ENCODE measurements around the gene SLC9A1. TPM values are rescaled to one million over a fixed set of nuclear protein-coding genes. Genes with fewer than 3 reads are reported as not detected.
"Not testable (repeated sequence)": the region's sequence is repeated elsewhere in the genome, so short reads cannot be mapped to it uniquely, and the experiment has no call there.

The SLC9A1 gene
- 10 to 100 TPM; 25.8 to 28.7 (median 28.1) TPM for polyA plus RNA-seq (ENCODE audit: insufficient read length in 3 of 3)
- long read RNA-seq, donor 1 = 0 reads
- long read RNA-seq, donor 2, full-length matches to known transcripts = 1 of 1 reads
- long read RNA-seq, donor 2, partial matches to known transcripts = 0 of 1 reads
- long read RNA-seq, donor 2, other reads (novel, unspliced or antisense) = 0 of 1 reads
- long read RNA-seq, donor 3, full-length matches to known transcripts = 3 of 3 reads
- long read RNA-seq, donor 3, partial matches to known transcripts = 0 of 3 reads
- long read RNA-seq, donor 3, other reads (novel, unspliced or antisense) = 0 of 3 reads
- long read RNA-seq, donor 4, full-length matches to known transcripts = 2 of 2 reads
- long read RNA-seq, donor 4, partial matches to known transcripts = 0 of 2 reads
- long read RNA-seq, donor 4, other reads (novel, unspliced or antisense) = 0 of 2 reads
- long read RNA-seq, donor 5, full-length matches to known transcripts = 2 of 2 reads
- long read RNA-seq, donor 5, partial matches to known transcripts = 0 of 2 reads
- long read RNA-seq, donor 5, other reads (novel, unspliced or antisense) = 0 of 2 reads
- long read RNA-seq, donor 6, partial matches to known transcripts = 0 of 2 reads
- long read RNA-seq, donor 6, other reads (novel, unspliced or antisense) = 0 of 2 reads
- long read RNA-seq, donor 7, full-length matches to known transcripts = 5 of 19 reads
- long read RNA-seq, donor 7, partial matches to known transcripts = 14 of 19 reads
- long read RNA-seq, donor 7, other reads (novel, unspliced or antisense) = 0 of 19 reads
- long read RNA-seq, donor 8 = 0 reads
- long read RNA-seq, donor 9 = 0 reads
- long read RNA-seq, donor 10, full-length matches to known transcripts = 2 of 2 reads
- long read RNA-seq, donor 10, partial matches to known transcripts = 0 of 2 reads
- long read RNA-seq, donor 10, other reads (novel, unspliced or antisense) = 0 of 2 reads
- long read RNA-seq, donor 11, partial matches to known transcripts = 7 of 7 reads
- long read RNA-seq, donor 11, other reads (novel, unspliced or antisense) = 0 of 7 reads
- long read RNA-seq, donor 12, full-length matches to known transcripts = 3 of 12 reads
- long read RNA-seq, donor 12, partial matches to known transcripts = 9 of 12 reads
- long read RNA-seq, donor 12, other reads (novel, unspliced or antisense) = 0 of 12 reads
- long read RNA-seq, donor 13 = 0 reads
- long read RNA-seq, donor 14 = 0 reads
- long read RNA-seq, donor 15, full-length matches to known transcripts = 3 of 16 reads
- long read RNA-seq, donor 15, partial matches to known transcripts = 13 of 16 reads
- long read RNA-seq, donor 15, other reads (novel, unspliced or antisense) = 0 of 16 reads
- long read RNA-seq, donor 16, full-length matches to known transcripts = 5 of 5 reads
- long read RNA-seq, donor 16, partial matches to known transcripts = 0 of 5 reads
- long read RNA-seq, donor 16, other reads (novel, unspliced or antisense) = 0 of 5 reads

GRCh38 chr1:27154991-27155781, at the start of gene SLC9A1:
Gene SLC9A1, minus strand, starts transcription at chr1:27155125. Its CDS starts 791 bp downstream, at chr1:27154334.
- DNase-seq = peak; percentile 93

- no peak for DNase-seq
These were observed 49.0 kb upstream of the SLC9A1 start for GRCh38 chr1:27203946-27204345.

- no peak for DNase-seq
These were observed 46.4 kb upstream of the SLC9A1 start for GRCh38 chr1:27201295-27201694.

GRCh38 chr1:27193194-27193593, 38.3 kb upstream of the SLC9A1 start:
- DNase-seq = no peak

GRCh38 chr1:27192039-27192529, 37.2 kb upstream of the SLC9A1 start:
- no peak for DNase-seq

DNA sequence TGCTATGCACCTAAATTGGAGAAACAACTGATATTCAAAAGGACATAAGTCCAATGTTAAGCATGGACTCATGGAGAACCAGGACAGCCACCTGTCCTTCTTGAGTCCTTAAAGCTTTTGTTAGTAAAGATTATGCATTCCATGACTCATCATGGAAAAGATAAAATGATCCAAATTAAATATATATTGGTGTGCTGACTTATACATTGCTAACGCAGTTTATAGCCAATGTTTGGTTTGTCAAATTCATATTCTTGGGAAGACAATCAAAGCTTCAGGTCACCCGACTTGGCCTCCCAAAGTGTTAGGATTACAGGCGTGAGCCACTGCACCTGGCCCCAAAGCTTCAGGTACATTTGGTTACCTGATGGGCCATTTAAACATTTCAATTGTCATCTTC, 29.7 kb upstream of the SLC9A1 start:
- DNase-seq = not testable (repeated sequence)

- DNase-seq = no peak
These were observed 25.1 kb upstream of the SLC9A1 start for GRCh38 chr1:27179979-27180378.

DNA sequence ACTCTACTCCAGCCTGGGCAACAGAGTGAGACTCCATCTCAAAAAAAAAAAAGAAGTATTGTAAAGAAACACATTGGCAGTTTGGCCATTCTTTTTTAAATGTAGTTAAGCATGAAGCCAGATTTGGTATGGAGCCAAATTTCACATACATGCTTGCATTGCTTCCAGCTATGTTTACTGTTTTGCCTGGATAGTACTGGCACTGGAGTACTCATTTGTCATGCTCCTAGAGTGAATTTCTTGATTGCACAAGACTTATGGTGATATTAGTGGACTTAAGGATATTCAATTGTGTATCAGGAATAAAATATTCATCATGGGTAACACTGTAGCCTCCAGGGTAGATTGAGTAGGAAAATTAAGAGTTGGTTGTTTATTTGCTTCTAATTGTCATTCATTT, 24.5 kb upstream of the SLC9A1 start:
- no peak for DNase-seq

- DNase-seq = no peak
These were observed 22.0 kb upstream of the SLC9A1 start for GRCh38 chr1:27176954-27177353.

DNA sequence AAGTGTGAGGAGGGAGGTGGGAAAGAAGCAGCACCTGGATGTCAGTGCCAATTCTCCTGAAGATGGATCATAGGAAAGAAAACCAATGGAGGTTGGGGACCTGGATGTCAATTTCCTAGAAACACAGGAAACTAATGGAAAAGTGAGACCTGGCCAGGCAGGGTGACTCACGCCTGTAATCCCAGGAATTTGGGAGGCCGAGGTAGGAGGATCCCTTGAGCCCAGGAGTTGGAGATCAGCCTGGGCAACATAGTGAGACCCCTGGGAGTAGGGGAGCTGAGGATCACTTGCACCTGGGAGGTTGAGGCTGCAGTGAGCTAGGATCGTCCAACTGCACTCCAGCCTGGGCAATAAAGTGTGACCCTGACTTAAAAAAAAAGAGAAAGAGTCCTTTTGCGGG, 21.4 kb upstream of the SLC9A1 start:
- DNase-seq = no peak

DNA sequence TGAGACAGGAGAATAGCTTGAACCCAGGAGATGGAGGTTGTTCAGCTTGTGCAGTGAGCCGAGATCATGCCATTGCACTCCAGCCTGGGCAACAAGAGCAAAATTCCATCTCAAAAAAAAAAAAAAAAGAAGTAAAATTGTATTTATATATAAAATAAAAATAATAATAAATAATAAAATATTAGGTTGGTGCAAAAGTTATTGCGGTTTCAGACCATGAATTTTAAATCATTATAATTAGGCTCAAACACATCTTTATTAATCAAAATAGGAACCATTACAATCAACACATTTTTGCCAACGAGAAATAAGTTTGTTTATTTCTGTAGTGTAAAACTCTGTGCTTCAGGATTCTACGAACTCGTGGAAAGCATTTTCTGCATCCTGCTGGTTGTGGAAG, 18.1 kb upstream of the SLC9A1 start:
- not testable (repeated sequence) for DNase-seq

- no peak for DNase-seq
These were observed 12.0 kb upstream of the SLC9A1 start for GRCh38 chr1:27166929-27167328.

DNA sequence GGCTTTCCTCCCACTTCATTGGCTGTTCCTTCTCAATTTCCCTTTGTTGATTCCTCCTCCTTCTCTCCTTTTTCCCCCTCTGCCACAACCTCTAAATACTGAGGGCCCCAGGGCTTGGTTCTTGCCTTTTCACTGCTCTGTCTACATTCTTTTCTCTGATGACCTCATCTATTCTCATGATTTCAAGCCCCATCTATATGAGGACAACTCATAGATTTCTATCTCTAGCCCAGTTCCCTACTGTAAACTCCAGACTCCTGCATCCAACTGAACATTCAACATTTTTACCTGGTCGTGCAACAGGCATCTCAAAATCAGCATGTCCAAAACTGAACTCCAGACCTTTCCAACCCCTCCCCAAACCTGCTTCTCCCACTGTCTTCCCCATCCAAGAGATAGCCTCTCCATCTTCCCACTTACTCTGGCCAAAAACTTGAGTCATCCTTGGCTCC, 11.5 kb upstream of the SLC9A1 start:
- no peak for DNase-seq

GRCh38 chr1:27163093-27163492, 8.2 kb upstream of the SLC9A1 start:
- no peak for DNase-seq

GRCh38 chr1:27162090-27162489, 7.2 kb upstream of the SLC9A1 start:
- DNase-seq = no peak

DNA sequence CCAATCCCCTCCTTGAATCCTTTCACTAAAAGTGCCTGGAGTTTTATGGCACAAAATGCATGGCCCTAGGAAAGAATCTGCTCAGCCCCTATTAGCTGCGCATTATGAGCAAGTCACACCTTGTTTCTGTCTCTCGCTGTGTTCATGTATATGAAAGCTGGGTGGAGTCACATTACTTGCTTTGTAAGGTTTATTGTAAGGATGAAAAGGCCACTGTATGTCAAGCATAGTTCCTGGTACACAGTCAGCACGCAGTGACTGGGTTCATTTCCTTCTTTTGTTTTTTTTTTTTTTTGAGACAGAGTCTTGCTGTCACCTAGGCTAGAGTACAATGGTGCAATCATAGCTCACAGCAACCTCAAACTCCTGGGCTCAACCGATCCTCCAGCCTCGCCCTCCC, 6.7 kb upstream of the SLC9A1 start:
- DNase-seq = no peak

GRCh38 chr1:27157194-27157593, 2.3 kb upstream of the SLC9A1 start:
- DNase-seq = no peak

- no peak for DNase-seq
These were observed 395 bp downstream of the SLC9A1 start for GRCh38 chr1:27154469-27154990.

DNA sequence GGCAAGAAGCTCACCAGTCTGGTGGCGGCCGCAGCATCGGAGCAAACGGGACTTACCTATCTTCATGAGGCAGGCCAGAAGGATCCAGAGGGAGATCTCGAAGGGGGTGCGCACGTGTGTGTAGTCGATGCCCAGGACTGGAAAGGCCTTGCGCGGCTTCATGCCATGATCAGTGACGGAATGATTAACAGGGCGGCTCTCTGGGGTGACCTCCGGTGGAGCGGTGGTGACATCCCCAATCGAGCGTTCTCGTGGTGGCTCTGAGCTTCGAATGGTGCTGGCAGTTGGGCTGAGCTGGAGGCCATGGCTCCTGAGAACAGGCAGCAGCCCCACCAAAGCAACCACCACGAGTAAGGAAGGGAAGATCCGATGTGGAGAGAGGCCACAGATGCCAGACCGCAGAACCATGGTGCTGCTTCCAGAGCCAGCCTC, 982 bp downstream of the SLC9A1 start:
- no peak for DNase-seq

- no peak for DNase-seq
These were observed 1.4 kb downstream of the SLC9A1 start for GRCh38 chr1:27153549-27153886.
